Ureter (tissue), 1 donor: ENCODE results near the gene MEGF11. TPM values are rescaled to one million over a fixed set of nuclear protein-coding genes. Genes with fewer than 3 reads are reported as not detected.

Experiments used
- DNase-seq: peaks from one replicate; pipeline ENCODE4 v3.0.0-alpha.2; 2020; ENCODE audit warnings: low spot score
- total RNA-seq: library from RNA; stranded (reverse); gene quantifications from one replicate; pipeline ENCODE4 v1.2.4, GENCODE V29; 2023
- donor health status: DM: yes; HTN: yes; CAD: no.

The MEGF11 gene
- total RNA-seq, 1 donor from 2014 or later, result not detected

DNA sequence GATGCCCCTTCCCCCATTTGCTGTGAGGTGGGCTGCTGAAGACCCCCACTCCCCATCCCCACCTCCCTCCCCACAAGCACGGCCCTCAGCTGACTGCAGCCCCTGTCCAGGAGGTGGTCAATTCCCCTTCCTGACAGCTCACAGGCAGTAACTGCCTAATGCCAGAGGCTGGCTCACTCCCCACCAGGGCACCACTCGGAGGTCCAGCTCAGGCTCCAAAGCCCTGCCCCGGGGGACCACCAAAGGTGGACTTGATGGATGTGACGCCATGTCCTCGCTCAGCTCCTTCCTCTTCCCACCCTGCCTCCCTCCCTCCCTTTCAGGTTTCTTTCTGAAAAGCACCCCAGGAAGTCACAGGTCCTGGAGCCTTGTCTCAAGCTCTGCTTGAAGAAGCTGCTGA lies 82.8 kb downstream of the MEGF11 start:
- DNase-seq, result no peak

DNA sequence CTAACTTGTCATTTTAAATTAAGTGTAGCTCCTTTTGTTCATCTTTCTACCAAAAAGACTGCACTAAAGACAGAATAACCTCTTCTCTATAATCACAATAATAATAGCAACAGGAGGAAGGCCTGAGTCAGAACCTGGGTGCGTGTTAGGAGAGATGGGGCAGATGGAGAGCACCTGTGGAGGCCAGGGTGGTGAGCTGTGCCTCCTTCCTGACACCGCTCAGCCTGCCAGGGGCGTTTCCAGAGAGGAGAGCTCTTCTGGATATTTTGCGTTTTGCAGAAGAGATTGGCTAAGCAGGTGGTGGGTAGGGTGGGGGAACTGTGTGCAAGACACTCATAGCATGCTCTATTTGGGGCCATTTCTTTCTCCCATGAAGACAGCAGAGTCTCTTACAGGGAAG lies 83.5 kb downstream of the MEGF11 start:
- no peak for DNase-seq

DNA sequence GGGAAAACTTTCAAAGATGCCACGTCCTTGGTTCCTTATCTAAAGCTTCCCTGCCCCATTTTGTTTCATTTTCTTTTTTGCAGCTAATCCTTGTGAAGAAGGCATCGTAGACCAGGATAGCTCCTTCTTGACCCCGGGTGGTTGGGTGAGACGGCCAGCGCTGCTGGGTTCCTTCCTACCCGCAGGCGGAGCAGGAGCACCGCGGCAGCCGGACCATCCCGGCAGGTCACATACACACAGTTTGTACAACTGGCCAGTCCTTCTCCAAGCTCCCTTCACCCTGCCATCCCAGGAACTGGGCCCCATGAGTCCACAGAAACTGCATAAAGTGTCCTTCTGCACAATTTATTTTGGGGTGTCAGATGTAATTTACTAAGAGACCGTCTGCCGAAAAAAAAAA lies 83.9 kb downstream of the MEGF11 start:
- DNase-seq, result no peak

DNA sequence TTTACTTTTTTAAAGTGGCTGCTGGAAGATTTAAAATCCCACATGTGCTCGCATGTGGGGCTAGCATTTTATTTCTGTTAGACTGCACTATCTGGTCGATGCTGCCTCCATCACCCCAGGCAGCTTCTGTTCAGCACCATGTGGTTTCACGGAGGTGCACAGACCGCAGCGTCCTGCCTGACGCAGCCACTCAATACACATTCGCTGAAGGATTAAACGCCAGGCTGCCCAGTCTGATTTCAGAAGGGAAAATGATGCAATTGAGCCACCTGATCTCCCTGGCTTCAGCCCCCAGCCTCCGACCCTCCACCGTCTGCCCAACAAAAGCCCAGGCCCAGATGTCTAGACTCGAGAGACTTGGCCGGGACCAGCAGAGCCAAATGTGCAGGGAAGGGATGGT lies 84.5 kb downstream of the MEGF11 start:
- no peak for DNase-seq

DNA sequence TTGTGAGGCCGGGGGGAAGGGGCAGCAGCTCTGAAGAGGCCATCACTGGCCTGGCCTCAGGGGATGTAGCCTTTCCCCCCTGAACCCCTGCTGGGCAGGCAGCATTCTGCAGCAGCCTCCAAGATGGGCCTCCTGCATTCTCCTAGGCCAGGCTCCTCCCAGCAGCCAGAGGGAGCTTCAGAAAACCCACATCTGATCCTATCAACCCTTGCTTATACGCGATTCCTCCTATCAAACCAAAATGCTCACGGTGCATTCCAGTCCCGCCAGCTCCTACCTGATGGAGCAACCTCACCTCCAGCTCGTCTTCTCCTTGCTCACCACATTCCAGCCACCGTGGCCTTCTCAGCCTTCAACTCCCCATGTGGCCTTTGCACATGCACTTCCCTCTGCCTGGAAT lies 85.7 kb downstream of the MEGF11 start:
- no peak for DNase-seq

DNA sequence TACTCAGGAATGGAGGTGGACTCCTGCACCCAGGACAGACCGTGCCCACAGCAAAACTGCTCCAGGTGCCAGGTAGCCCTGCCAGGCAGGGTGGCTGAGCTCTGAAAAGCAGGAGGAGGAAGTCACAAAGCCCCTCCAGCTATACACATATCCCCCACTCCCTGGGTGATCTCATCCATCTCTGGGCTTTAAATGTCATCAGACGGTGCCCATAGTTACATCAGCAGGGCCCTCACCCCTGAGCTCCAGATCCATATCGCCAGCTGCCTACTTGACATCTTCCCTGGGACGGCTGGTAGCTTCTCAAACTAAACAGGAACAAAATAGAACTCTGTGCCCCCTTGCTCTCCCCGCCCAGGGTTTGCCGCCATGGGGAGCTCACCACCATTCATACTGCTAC lies 87.7 kb downstream of the MEGF11 start:
- no peak for DNase-seq

- DNase-seq, result no peak
These were observed 88.8 kb downstream of the MEGF11 start for GRCh38 chr15:66164788-66165187.

GRCh38 chr15:66163553-66163952 lies 90.0 kb downstream of the MEGF11 start:
- DNase-seq, result no peak

- no peak for DNase-seq
These were observed 91.3 kb downstream of the MEGF11 start for GRCh38 chr15:66162286-66162685.

- DNase-seq, result no peak
These were observed 91.9 kb downstream of the MEGF11 start for GRCh38 chr15:66161575-66162118.

DNA sequence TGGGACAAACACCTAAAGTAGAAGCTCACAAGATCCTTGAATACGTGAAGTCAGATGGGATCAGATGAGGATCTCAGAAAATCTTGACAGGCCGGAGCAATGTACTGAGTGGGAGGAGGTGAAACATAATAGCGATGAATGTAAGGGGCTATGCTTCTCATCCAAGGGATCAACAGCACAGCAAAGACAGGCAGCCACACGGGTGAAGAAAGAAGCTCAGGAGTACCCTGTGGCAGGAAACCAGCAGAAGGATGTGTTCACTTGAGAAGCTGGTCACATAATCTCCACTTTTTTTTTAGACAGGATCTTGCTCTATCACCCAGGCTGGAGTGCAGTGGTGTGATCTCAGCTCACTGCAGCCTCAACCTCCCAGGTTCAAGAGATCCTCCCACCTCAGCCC lies 92.4 kb downstream of the MEGF11 start:
- DNase-seq, result no peak

DNA sequence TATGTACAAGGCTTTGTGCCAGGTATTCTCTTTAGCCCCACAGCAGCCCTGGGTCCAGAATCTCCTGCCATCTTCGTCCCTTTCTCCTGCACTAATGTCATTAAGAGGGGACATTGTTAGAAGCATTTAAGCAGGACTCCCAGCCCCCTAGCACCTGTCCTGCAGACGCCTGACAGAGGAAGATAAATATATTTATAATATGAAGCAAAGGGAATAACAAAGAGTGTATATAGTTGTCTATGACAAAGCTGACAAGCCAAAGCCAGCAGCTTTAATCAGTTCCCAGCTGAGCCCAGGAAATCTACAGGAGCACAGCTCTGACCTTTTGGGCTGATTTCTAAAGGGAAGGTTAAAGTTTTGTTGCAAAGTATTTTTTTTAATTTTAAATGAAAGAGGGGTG lies 96.0 kb downstream of the MEGF11 start:
- no peak for DNase-seq

DNA sequence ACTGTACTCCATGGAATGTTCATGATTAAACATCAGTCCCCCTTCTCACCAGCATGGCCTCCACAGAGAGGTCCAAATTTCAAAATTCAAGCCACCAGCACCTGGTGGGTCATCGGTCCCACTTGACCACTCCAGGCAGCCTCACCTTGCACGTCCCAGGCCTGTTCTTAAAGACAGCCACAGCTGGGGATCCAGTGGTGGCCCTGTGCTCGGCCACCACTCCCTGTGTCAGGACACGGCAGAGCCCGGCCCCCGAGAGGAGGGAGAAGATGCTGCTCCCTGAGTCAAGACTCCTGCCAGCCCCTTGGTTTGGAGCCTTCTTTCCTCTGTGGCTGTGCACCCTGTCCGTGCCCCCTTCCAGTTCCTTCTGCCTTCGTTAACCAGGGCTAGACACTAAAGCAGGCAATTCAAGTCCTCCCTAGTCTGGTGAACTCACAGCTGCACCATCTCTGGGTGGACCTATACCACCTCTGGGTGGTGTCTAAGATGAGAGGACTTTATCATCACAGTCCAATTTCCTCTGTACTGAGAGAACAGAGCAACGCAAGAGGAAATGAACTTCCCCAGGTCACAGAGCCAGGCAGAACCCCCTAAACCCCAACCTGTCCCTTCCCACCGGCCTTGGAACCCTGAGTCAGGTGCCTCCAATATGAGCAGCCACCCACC lies 97.1 kb downstream of the MEGF11 start:
- DNase-seq, result no peak

GRCh38 chr15:66155065-66155464 lies 98.5 kb downstream of the MEGF11 start:
- DNase-seq, result no peak

- no peak for DNase-seq
These were observed 99.0 kb downstream of the MEGF11 start for GRCh38 chr15:66154581-66154980.

- DNase-seq, result no peak
These were observed 99.8 kb downstream of the MEGF11 start for GRCh38 chr15:66153549-66154415.

GRCh38 chr15:66152650-66153049 lies 100.9 kb downstream of the MEGF11 start:
- no peak for DNase-seq

DNA sequence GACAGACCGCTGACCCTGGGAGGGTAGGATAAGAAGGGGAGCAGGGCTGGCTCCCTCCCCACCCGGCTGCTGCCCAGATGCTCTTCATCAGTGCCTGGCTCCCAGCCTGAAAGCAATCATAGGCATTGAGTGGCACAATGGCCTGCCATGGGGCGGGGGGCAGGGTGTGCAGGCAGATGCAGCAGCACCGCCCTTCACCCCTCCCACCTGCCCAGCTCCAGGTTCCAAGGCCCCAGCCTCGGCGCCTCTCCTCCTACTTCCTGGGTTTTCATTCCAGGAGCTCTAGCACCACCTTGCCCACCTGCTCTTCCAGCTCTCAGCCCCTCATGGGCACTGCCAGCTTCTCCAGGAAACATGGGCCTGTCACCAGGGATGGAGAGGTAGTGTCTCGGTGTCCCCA lies 101.7 kb downstream of the MEGF11 start:
- no peak for DNase-seq

DNA sequence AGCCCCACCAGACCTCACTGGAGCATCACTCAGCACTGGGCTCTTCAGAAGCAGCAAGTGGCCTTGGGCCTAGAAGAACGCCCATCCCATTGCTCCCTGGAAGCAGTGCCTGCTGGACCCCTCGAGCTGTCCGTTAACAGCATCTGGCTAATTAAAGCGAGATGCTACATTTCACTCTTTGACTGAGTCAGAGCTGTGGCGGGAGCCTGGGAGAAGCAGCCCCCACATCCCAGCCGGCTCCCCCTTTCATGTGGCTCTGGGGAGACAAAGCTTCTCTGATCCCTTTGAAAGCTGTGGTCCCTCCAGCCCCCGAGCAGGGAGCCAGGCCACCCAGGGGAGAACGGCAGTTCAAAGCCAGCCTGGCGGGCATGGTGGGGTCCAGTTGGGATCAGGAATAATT lies 103.7 kb downstream of the MEGF11 start:
- DNase-seq, result no peak

- DNase-seq, result no peak
These were observed 105.4 kb downstream of the MEGF11 start for GRCh38 chr15:66148187-66148586.

GRCh38 chr15:66147440-66147839 lies 106.1 kb downstream of the MEGF11 start:
- no peak for DNase-seq

DNA sequence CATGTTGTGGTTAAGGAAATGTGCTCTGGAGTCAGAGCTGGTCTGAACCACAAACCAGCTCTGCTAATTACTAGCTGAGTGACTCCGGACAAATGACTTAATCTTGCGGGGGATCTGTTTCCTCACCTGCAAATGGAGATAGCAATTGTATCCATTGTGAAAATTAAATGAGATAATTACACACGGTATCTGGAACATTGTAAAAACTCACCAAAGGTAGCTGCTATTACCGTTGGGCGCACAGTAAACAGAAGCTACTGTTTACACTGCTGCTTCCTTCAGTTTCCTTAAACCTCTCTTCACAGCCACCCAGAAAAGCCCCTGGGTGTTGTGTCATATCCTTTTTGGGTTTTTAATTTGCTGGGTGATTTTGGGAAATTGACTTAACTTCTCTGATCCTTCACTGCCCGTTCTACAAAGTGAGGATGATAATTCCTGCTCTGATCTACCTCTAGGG lies 107.8 kb downstream of the MEGF11 start:
- DNase-seq, result no peak
